Astrocyte of the cerebellum (primary cell): Measurements from ENCODE around the gene TSPEAR.

Experiments used
- DNase-seq: peaks from one replicate; pipeline ENCODE4 v3.0.0-alpha.2; 2011; ENCODE audit warnings: low read depth
- H3K4me3 ChIP-seq: 2 replicates; pipeline ENCODE4 v1.5.1; 2011; ENCODE audit warnings: mild to moderate bottlenecking, low read depth, low read length, moderate library complexity
- CTCF ChIP-seq: IDR thresholded peaks from 2 replicates; pipeline ENCODE4 v1.5.1; 2012; ENCODE audit warnings: low read length, low read depth, moderate library complexity, mild to moderate bottlenecking; ENCODE audit errors: missing control alignments
- in situ Hi-C: cut with HindIII; loops from 2 replicates; pipeline ENCODE4 v1.10.0; 2017; ENCODE audit warnings: low sequenced_read_pairs

TSPEAR gene

GRCh38 chr21:44658913-44659595, 52.3 kb downstream of the TSPEAR start:
- DNase-seq: no peak
- H3K4me3 ChIP-seq: no peak overlapping the region
- in situ Hi-C loops: no loop called here
- no peak for TF ChIP-seq CTCF

GRCh38 chr21:44658541-44658910, 52.8 kb downstream of the TSPEAR start:
- H3K4me3 ChIP-seq: no peak overlapping the region
- no peak for DNase-seq
- no peak for TF ChIP-seq CTCF
- in situ Hi-C loops: no loop called here

- no peak within 1 kb of the TSS for H3K4me3 ChIP-seq
- no peak for TF ChIP-seq CTCF
- no peak for DNase-seq
- in situ Hi-C loops: no loop called here
These were observed 53.5 kb downstream of the TSPEAR start, which contains the start of gene KRTAP12-3 for GRCh38 chr21:44657635-44658540. KRTAP12-3 (plus strand) TSS chr21:44657932; CDS start chr21:44657980, 48 bp downstream.

- no peak overlapping the region for H3K4me3 ChIP-seq
- TF ChIP-seq CTCF: no peak
- in situ Hi-C loops: no loop called here
- no peak for DNase-seq
These were observed 54.5 kb downstream of the TSPEAR start for GRCh38 chr21:44656868-44657267.

GRCh38 chr21:44654576-44655175, 56.7 kb downstream of the TSPEAR start, which contains the start of gene KRTAP12-4:
KRTAP12-4 (minus strand) TSS chr21:44654659; CDS start chr21:44654614, 45 bp downstream.
- in situ Hi-C loops: no loop called here
- H3K4me3 ChIP-seq: no peak within 1 kb of the TSS
- DNase-seq: no peak
- no peak for TF ChIP-seq CTCF

GRCh38 chr21:44653656-44654575, 57.5 kb downstream of the TSPEAR start:
- no peak for DNase-seq
- in situ Hi-C loops: no loop called here
- no peak for TF ChIP-seq CTCF
- H3K4me3 ChIP-seq: no peak overlapping the region
